HEK293 (cell line): ENCODE measurements around the gene EREG.

Source experiments
- CTCF ChIA-PET: fragments of 350-600 bp; formaldehyde crosslinking; extraction: SDS; loops from one replicate; lab custom pipeline; 2021; ENCODE audit warnings: antibody characterized with exemption; lab: Yijun Ruan, JAX
- POLR2A ChIA-PET: fragments of 300-600 bp; formaldehyde crosslinking; extraction: SDS; loops from one replicate; lab custom pipeline; 2020; ENCODE audit warnings: antibody characterized with exemption, inconsistent platforms; lab: Yijun Ruan, JAX
- H3K27ac ChIP-seq: fragments of 200-500 bp; sonication (Bioruptor generic); 2 replicates; pipeline ENCODE4 v1.5.1; 2014; ENCODE audit warnings: low read depth, low read length, control low read depth, inconsistent platforms; ENCODE audit errors: extremely low read depth
- H3K36me3 ChIP-seq, 2 experiments: fragments of 200-500 bp in 1 of 2; sonication (Bioruptor generic) in 1 of 2; 1 replicate in 1 of 2; 2 replicates in 1 of 2; pipeline ENCODE4 v1.5.1; 2014 to 2017; ENCODE audit warnings: inconsistent platforms in 2 of 2, low read length in 2 of 2; ENCODE audit not compliant: control insufficient read depth in 2 of 2, insufficient read depth in 1 of 2
- H3K4me1 ChIP-seq: fragments of 200-500 bp; sonication (Bioruptor generic); 2 replicates; pipeline ENCODE4 v1.5.1; 2014; ENCODE audit warnings: mild to moderate bottlenecking, low read length, inconsistent platforms; ENCODE audit not compliant: control insufficient read depth, insufficient read depth
- H3K4me3 ChIP-seq: 2 replicates; pipeline ENCODE4 v1.5.1; 2011; ENCODE audit warnings: low read depth, mild to moderate bottlenecking, control low read depth, low read length, moderate library complexity
- H3K9me3 ChIP-seq: fragments of 200-500 bp; sonication (Bioruptor generic); 2 replicates; pipeline ENCODE4 v1.5.1; 2014; ENCODE audit warnings: low read depth, low read length, inconsistent platforms; ENCODE audit not compliant: control insufficient read depth, insufficient read depth
- GFI1B ChIP-seq: fragments of 450-650 bp; formaldehyde crosslinking; IDR thresholded peaks from 2 replicates; pipeline ENCODE4 v1.5.1; 2016; ENCODE audit warnings: missing biosample characterization, missing genetic modification characterization
- GLI2 ChIP-seq: fragments of 450-650 bp; formaldehyde crosslinking; IDR thresholded peaks from 2 replicates; pipeline ENCODE4; 2017; ENCODE audit warnings: missing biosample characterization, missing genetic modification characterization, low read depth, borderline replicate concordance
- IKZF3 ChIP-seq: fragments of 450-650 bp; IDR thresholded peaks from 2 replicates; pipeline ENCODE4 v1.5.0; 2018; ENCODE audit warnings: missing biosample characterization, mild to moderate bottlenecking, missing genetic modification characterization, moderate library complexity
- KLF1 ChIP-seq: fragments of 450-650 bp; formaldehyde crosslinking; IDR thresholded peaks from 2 replicates; pipeline ENCODE4 v1.5.1; 2016; ENCODE audit warnings: missing biosample characterization, missing genetic modification characterization
- PRDM10 ChIP-seq: fragments of 450-650 bp; formaldehyde crosslinking; IDR thresholded peaks from 2 replicates; pipeline ENCODE4 v1.5.1; 2016; ENCODE audit warnings: missing biosample characterization, missing genetic modification characterization
- PRDM4 ChIP-seq: fragments of 450-650 bp; formaldehyde crosslinking; IDR thresholded peaks from 2 replicates; pipeline ENCODE4 v1.5.1; 2017; ENCODE audit warnings: missing biosample characterization, missing genetic modification characterization
- SETDB1 ChIP-seq: IDR thresholded peaks from one replicate; pipeline ENCODE4 v1.6.1; 2017; ENCODE audit warnings: mild to moderate bottlenecking, low read length, moderate library complexity, mixed read lengths; ENCODE audit not compliant: insufficient read length
- ZNF140 ChIP-seq: fragments of 450-650 bp; formaldehyde crosslinking; IDR thresholded peaks from 2 replicates; pipeline ENCODE4 v1.5.1; 2016; ENCODE audit warnings: missing biosample characterization, missing genetic modification characterization
- ZNF202 ChIP-seq: fragments of 450-650 bp; formaldehyde crosslinking; IDR thresholded peaks from 2 replicates; pipeline ENCODE4 v1.5.1; 2016; ENCODE audit warnings: missing biosample characterization, missing genetic modification characterization, borderline replicate concordance
- ZNF280D ChIP-seq: fragments of 450-650 bp; formaldehyde crosslinking; IDR thresholded peaks from 2 replicates; pipeline ENCODE4 v1.5.1; 2016; ENCODE audit warnings: missing biosample characterization, missing genetic modification characterization
- ZNF292 ChIP-seq: fragments of 450-650 bp; formaldehyde crosslinking; IDR thresholded peaks from 2 replicates; pipeline ENCODE4 v1.5.1; 2016; ENCODE audit warnings: low read depth, missing biosample characterization, missing genetic modification characterization, borderline replicate concordance
- ZNF302 ChIP-seq: fragments of 450-650 bp; formaldehyde crosslinking; IDR thresholded peaks from 2 replicates; pipeline ENCODE4 v1.5.1; 2016; ENCODE audit warnings: missing biosample characterization, missing genetic modification characterization, low read depth
- ZNF518A ChIP-seq: fragments of 450-650 bp; formaldehyde crosslinking; conservative IDR thresholded peaks from 2 replicates; pipeline ENCODE4 v1.5.1; 2016; ENCODE audit warnings: low read depth, missing biosample characterization, missing genetic modification characterization
- ZNF561 ChIP-seq: fragments of 450-650 bp; IDR thresholded peaks from 2 replicates; pipeline ENCODE4 v1.5.1; 2018; ENCODE audit warnings: missing biosample characterization, missing genetic modification characterization, borderline replicate concordance
- ZNF692 ChIP-seq: fragments of 450-650 bp; formaldehyde crosslinking; IDR thresholded peaks from 2 replicates; pipeline ENCODE4 v1.5.1; 2016; ENCODE audit warnings: missing biosample characterization, missing genetic modification characterization
- ZNF785 ChIP-seq: fragments of 450-650 bp; formaldehyde crosslinking; IDR thresholded peaks from 2 replicates; pipeline ENCODE4 v1.5.1; 2016; ENCODE audit warnings: missing biosample characterization, missing genetic modification characterization
- ZXDB ChIP-seq: fragments of 450-650 bp; formaldehyde crosslinking; IDR thresholded peaks from 2 replicates; pipeline ENCODE4 v1.5.1; 2016; ENCODE audit warnings: missing biosample characterization, missing genetic modification characterization

Gene EREG

GRCh38 chr4:74431113-74431826 lies 66.3 kb downstream of the EREG start (continued):
- TF ChIP-seq ZNF785 (tag by site-specific recombination), result no peak
- TF ChIP-seq ZNF292, result no peak
- no peak for TF ChIP-seq GLI2

- no peaks in the 10 kb centered on the region for H3K9me3 ChIP-seq
- POLR2A ChIA-PET, result no interaction called here
- no peaks in the 10 kb centered on the region for H3K4me1 ChIP-seq
- TF ChIP-seq GFI1B (no peak), ZNF202 (no peak), ZNF140 (tag by site-specific recombination) (no peak), IKZF3 (tag by site-specific recombination) (no peak), ZNF518A (no peak), KLF1 (tag by site-specific recombination) (no peak), ZNF561 (tag by site-specific recombination) (no peak), PRDM4 (tag by site-specific recombination) (no peak), ZNF692 (tag by site-specific recombination) (no peak)
- TF ChIP-seq, all 188 proteins: peak for 0
- no peak overlapping the region for H3K27ac ChIP-seq
- CTCF ChIA-PET, result no interaction called here
- H3K4me3 ChIP-seq, result no peak overlapping the region
- no peaks in the 10 kb centered on the region for H3K36me3 ChIP-seq
Observed at GRCh38 chr4:74433043-74433442, 68.1 kb downstream of the EREG start.

- no peaks in the 10 kb centered on the region for H3K9me3 ChIP-seq
- H3K4me1 ChIP-seq, result no peaks in the 10 kb centered on the region
- H3K36me3 ChIP-seq, result no peaks in the 10 kb centered on the region
- H3K27ac ChIP-seq, result no peak overlapping the region
- CTCF ChIA-PET, result no interaction called here
- POLR2A ChIA-PET, result no interaction called here
- H3K4me3 ChIP-seq, result no peak overlapping the region
- TF ChIP-seq ZNF280D (no peak), SETDB1 (no peak), ZNF302 (tag by site-specific recombination) (no peak), ZXDB (tag by site-specific recombination) (no peak), PRDM10 (tag by site-specific recombination) (no peak)
Observed at GRCh38 chr4:74433541-74434172, 68.7 kb downstream of the EREG start.
